Erythroblast (primary cell): ENCODE results near the gene PPP1R14C.

Experiments used
- GATA1 ChIP-seq: IDR thresholded peaks from 2 replicates; pipeline ENCODE4 v1.6.1; 2011; ENCODE audit warnings: low read depth, mild to moderate bottlenecking, control low read depth, low read length, moderate library complexity
- POLR2A ChIP-seq: IDR thresholded peaks from 2 replicates; pipeline ENCODE4 v1.6.1; 2011; ENCODE audit warnings: mild to moderate bottlenecking, low read length

DNA sequence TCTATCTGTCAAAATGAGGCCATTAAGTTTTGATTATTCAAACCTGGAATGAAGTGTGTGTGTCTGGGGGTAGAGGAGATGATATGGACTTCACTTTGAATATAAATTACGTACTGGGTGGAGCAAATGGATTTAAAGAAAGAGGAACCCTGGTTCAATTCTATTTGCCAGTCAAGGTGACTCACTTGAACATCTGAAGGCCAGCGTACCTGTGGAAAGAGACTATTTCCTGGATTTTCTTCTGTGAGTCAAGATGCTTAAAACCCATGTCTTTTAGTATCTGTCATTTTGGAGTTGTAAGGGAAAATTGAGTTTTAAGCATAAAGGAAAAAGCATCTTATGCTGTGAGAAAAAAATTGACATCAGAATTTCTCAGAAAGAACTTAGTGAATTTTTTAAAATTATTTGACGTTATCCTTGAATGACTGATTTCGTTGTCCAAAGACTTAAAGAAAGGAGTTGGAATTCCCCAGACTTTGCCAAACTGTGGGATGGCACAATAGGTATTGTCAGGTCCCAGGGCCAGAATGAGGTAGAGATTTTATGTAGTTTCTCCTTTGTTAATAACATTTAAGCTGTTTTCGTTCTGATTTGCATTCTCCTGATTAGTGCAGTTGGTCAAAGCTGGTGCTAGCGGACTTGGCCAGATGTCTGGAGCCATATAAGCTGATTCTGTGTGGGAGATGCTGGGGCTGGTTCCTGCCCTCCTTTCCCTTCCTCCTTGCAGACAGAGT is 2.4 kb upstream of the PPP1R14C start:
- TF ChIP-seq POLR2A (no peak), GATA1 (no peak)
